ENCODE measurements around the gene CEACAM18. TPM values are rescaled to one million over a fixed set of nuclear protein-coding genes. Genes with fewer than 3 reads are reported as not detected.

The CEACAM18 gene
- total and polyA plus RNA-seq, 9 donors, result not detected

- peaks cover 4% of the 10 kb centered on the region for H3K27me3 ChIP-seq (ENCODE audit: control insufficient read depth, insufficient read depth, low read length)
- no CpG with 5 or more reads among the region's 1 CpG for WGBS (ENCODE audit: insufficient coverage)
- H3K4me3 ChIP-seq (ENCODE audit: low read length), result no peak overlapping the region
- no peak for DNase-seq
- no peak overlapping the region for H3K27ac ChIP-seq (ENCODE audit: low read length)
- H3K9me3 ChIP-seq (replicated peaks; ENCODE audit: control insufficient read depth, low read depth, low read length), result no peaks in the 10 kb centered on the region
- H3K4me1 ChIP-seq (ENCODE audit: control insufficient read depth, insufficient read depth, low read length), result no peaks in the 10 kb centered on the region
- no peaks in the 10 kb centered on the region for H3K36me3 ChIP-seq (ENCODE audit: control insufficient read depth, insufficient read depth, low read length)
Measured at GRCh38 chr19:51471527-51471926, 6.8 kb upstream of the CEACAM18 start.

DNA sequence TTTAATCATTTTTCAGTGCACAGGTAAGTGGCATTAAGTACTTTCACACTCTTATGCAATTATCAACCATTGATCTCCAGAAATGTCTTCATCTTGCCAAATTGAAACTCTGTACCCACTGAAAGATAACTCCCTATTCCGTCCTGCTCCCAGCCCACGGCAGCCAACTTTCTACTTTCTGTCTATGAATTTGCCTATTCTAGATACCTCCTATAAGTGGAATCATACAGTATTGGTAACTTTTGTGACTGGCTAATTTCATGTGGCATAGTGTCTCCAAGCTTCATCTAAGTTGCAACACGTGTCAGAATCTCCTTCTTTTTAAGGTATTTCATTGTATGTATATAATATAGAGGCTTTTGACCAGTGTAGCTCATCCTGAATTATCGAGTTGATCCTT is 5.7 kb upstream of the CEACAM18 start:
- no peak overlapping the region for H3K4me3 ChIP-seq (ENCODE audit: low read length)
- peaks cover 4% of the 10 kb centered on the region for H3K27me3 ChIP-seq (ENCODE audit: control insufficient read depth, insufficient read depth, low read length)
- no peaks in the 10 kb centered on the region for H3K4me1 ChIP-seq (ENCODE audit: control insufficient read depth, insufficient read depth, low read length)
- H3K36me3 ChIP-seq (ENCODE audit: control insufficient read depth, insufficient read depth, low read length), result no peaks in the 10 kb centered on the region
- no peak for DNase-seq
- no CpG with 5 or more reads among the region's 4 CpGs for WGBS (ENCODE audit: insufficient coverage)
- H3K9me3 ChIP-seq (replicated peaks; ENCODE audit: control insufficient read depth, low read depth, low read length), result no peaks in the 10 kb centered on the region
- no peak overlapping the region for H3K27ac ChIP-seq (ENCODE audit: low read length)

GRCh38 chr19:51473009-51473707 is 5.2 kb upstream of the CEACAM18 start:
- Histone ChIP-seq H3K27ac (ENCODE audit: low read length) (no peak overlapping the region), H3K9me3 (replicated peaks; ENCODE audit: control insufficient read depth, low read depth, low read length) (no peaks in the 10 kb centered on the region), H3K4me1 (ENCODE audit: control insufficient read depth, insufficient read depth, low read length) (no peaks in the 10 kb centered on the region), H3K27me3 (ENCODE audit: control insufficient read depth, insufficient read depth, low read length) (peaks cover 4% of the 10 kb centered on the region), H3K36me3 (ENCODE audit: control insufficient read depth, insufficient read depth, low read length) (no peaks in the 10 kb centered on the region), H3K4me3 (ENCODE audit: low read length) (no peak overlapping the region)
- 29% methylated on average over 2 of the region's 7 CpGs for WGBS (ENCODE audit: insufficient coverage)
- DNase-seq, result peak; percentile 70

- Histone ChIP-seq H3K27me3 (ENCODE audit: control insufficient read depth, insufficient read depth, low read length) (peaks cover 4% of the 10 kb centered on the region), H3K9me3 (replicated peaks; ENCODE audit: control insufficient read depth, low read depth, low read length) (no peaks in the 10 kb centered on the region), H3K4me1 (ENCODE audit: control insufficient read depth, insufficient read depth, low read length) (no peaks in the 10 kb centered on the region), H3K27ac (ENCODE audit: low read length) (no peak overlapping the region), H3K36me3 (ENCODE audit: control insufficient read depth, insufficient read depth, low read length) (no peaks in the 10 kb centered on the region), H3K4me3 (ENCODE audit: low read length) (no peak overlapping the region)
- WGBS (ENCODE audit: insufficient coverage), result no CpG with 5 or more reads among the region's 3 CpGs
- no peak for DNase-seq
Measured at GRCh38 chr19:51476164-51476563, 2.2 kb upstream of the CEACAM18 start.

DNA sequence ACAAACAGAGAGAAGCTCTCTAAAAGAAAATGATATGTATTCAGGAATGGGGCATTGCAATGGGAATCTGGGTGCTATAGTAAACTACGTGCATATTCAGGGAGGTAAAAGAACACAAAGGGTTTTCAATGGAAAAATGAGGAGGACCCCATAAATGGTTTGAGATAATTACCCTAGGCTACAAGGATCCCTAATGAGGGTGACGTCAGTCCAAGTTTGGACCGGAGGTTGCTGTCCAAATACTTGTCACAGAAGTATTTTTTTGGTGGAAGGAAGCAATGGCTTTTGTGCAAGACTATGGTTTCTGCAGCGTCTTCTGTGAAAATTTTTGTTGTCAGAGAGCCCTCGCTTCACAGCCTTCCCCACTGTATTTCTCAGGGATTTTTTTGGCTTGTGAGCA is 995 bp upstream of the CEACAM18 start:
- H3K36me3 ChIP-seq (ENCODE audit: control insufficient read depth, insufficient read depth, low read length), result no peaks in the 10 kb centered on the region
- WGBS (ENCODE audit: insufficient coverage), result 47% methylated on average over 3 of the region's 5 CpGs
- H3K27me3 ChIP-seq (ENCODE audit: control insufficient read depth, insufficient read depth, low read length), result peaks cover 4% of the 10 kb centered on the region
- no peak for DNase-seq
- no peak overlapping the region for H3K4me3 ChIP-seq (ENCODE audit: low read length)
- no peaks in the 10 kb centered on the region for H3K9me3 ChIP-seq (replicated peaks; ENCODE audit: control insufficient read depth, low read depth, low read length)
- no peaks in the 10 kb centered on the region for H3K4me1 ChIP-seq (ENCODE audit: control insufficient read depth, insufficient read depth, low read length)
- H3K27ac ChIP-seq (ENCODE audit: low read length), result no peak overlapping the region

DNA sequence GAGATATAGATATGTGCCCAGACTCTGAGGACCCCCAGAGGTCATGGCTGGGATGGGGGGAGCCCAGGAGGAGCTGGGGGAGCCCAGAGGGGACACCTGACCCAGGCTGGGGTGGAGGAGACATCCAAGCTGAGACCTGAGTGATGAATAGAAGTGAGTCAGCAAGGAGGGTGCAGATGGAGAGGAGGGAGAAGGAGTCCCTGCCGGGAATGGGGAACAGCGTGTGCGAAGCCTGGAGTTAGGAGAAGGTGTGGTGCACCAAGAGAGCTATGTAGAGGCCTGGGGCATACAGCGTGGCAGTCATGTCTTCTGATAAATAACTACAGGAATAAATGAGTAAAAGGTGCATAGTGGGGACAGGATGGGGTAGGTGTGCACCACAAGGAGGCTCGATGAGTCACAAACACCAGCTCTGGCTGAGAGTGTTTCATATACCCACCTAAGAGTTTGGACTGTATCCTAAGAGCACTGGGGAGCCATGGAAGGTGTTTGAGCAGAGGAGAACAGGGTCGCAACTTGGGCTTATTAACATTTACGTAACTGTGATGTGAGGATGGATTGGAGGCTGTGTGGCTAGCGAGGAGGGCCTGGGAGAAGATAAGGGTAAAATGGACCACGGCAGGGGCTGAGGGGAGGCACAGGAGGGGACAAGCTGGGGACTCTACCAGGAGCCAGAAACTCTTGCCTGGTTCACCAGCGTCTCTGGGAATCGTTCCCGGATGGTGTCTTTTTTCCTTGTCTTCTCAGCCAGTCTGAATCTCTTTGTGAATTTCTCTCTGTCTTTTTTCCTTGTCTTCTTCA is 1.4 kb downstream of the CEACAM18 start:
- Histone ChIP-seq H3K4me3 (ENCODE audit: low read length) (no peak overlapping the region), H3K9me3 (replicated peaks; ENCODE audit: control insufficient read depth, low read depth, low read length) (no peaks in the 10 kb centered on the region), H3K4me1 (ENCODE audit: control insufficient read depth, insufficient read depth, low read length) (no peaks in the 10 kb centered on the region), H3K36me3 (ENCODE audit: control insufficient read depth, insufficient read depth, low read length) (no peaks in the 10 kb centered on the region), H3K27ac (ENCODE audit: low read length) (no peak overlapping the region), H3K27me3 (ENCODE audit: control insufficient read depth, insufficient read depth, low read length) (no peaks in the 10 kb centered on the region)
- DNase-seq, result no peak
- 79% methylated on average over 11 of the region's 12 CpGs for WGBS (ENCODE audit: insufficient coverage)

GRCh38 chr19:51480590-51480989 is 2.3 kb downstream of the CEACAM18 start:
- H3K36me3 ChIP-seq (ENCODE audit: control insufficient read depth, insufficient read depth, low read length), result no peaks in the 10 kb centered on the region
- 40% methylated on average over 8 of the region's 8 CpGs for WGBS (ENCODE audit: insufficient coverage)
- DNase-seq, result peak; percentile 31
- H3K27me3 ChIP-seq (ENCODE audit: control insufficient read depth, insufficient read depth, low read length), result no peaks in the 10 kb centered on the region
- H3K27ac ChIP-seq (ENCODE audit: low read length), result no peak overlapping the region
- no peaks in the 10 kb centered on the region for H3K9me3 ChIP-seq (replicated peaks; ENCODE audit: control insufficient read depth, low read depth, low read length)
- H3K4me1 ChIP-seq (ENCODE audit: control insufficient read depth, insufficient read depth, low read length), result no peaks in the 10 kb centered on the region
- H3K4me3 ChIP-seq (ENCODE audit: low read length), result no peak overlapping the region

DNA sequence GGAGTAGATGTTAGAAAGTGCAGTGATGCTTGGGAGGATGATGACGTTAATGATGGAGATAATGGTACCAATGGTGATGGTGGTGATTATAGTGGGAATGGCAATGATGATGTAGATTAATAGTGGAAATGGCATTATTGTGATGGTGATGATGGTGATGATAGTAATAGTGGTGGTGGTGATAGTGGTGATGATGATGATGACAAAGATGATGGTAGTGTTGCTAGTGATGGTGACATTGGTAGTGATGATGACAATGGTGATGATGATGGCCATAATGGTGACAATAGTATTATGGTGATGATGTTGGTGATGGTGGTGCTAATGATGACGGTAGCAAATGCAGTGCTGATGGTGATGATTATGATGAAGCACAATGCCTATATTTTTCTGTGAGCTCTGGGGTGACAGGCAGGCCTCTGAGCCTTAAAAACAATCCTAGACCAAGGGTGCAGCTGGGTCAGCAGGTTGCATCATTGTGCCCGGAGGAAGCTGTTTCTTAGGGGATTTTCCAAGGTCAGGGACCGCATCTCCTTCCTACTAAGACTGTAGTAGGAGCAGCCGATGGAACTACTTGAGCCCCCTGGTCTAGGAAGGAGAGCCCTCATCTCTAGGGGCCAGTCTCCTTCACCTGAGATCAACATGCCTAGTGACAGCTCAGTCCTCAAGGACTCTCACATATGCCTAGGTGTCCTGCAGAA is 7.8 kb downstream of the CEACAM18 start:
- no peaks in the 10 kb centered on the region for H3K36me3 ChIP-seq (ENCODE audit: control insufficient read depth, insufficient read depth, low read length)
- no peaks in the 10 kb centered on the region for H3K27me3 ChIP-seq (ENCODE audit: control insufficient read depth, insufficient read depth, low read length)

DNA sequence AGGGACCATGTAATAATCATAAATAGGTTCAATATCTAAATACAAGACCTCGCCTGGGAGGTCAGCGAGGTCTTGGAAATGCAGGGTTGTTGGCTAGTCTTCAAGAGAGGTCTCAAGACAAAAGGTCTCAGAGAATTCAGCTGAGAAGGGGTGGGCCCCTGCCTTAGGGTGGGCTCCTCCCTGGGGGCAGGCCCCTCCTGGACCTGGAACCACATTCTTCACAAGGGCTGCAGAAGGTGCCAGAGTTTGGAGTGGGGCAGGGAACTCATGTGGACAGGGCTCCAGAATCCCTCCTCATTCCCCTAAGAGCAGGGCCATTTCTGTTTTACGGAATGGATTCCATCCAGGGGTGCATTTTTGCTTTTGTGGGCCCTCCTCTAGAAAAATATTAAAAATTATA is 10.2 kb downstream of the CEACAM18 start:
- Histone ChIP-seq H3K27me3 (ENCODE audit: control insufficient read depth, insufficient read depth, low read length) (no peaks in the 10 kb centered on the region), H3K4me3 (ENCODE audit: low read length) (no peak overlapping the region)
- WGBS (ENCODE audit: insufficient coverage), result no CpG with 5 or more reads among the region's 3 CpGs

More for the DNA sequence above, 7.8 kb downstream of the CEACAM18 start:
- Histone ChIP-seq H3K27ac (ENCODE audit: low read length) (no peak overlapping the region), H3K4me3 (ENCODE audit: low read length) (no peak overlapping the region), H3K4me1 (ENCODE audit: control insufficient read depth, insufficient read depth, low read length) (no peaks in the 10 kb centered on the region), H3K9me3 (replicated peaks; ENCODE audit: control insufficient read depth, low read depth, low read length) (no peaks in the 10 kb centered on the region)
- DNase-seq, result no peak
- 77% methylated on average over 3 of the region's 5 CpGs for WGBS (ENCODE audit: insufficient coverage)

GRCh38 chr19:51489113-51489512 is 10.8 kb downstream of the CEACAM18 start:
- Histone ChIP-seq H3K27ac (ENCODE audit: low read length) (no peak overlapping the region), H3K4me3 (ENCODE audit: low read length) (no peak overlapping the region), H3K36me3 (ENCODE audit: control insufficient read depth, insufficient read depth, low read length) (no peaks in the 10 kb centered on the region), H3K4me1 (ENCODE audit: control insufficient read depth, insufficient read depth, low read length) (no peaks in the 10 kb centered on the region), H3K27me3 (ENCODE audit: control insufficient read depth, insufficient read depth, low read length) (no peaks in the 10 kb centered on the region), H3K9me3 (replicated peaks; ENCODE audit: control insufficient read depth, low read depth, low read length) (no peaks in the 10 kb centered on the region)
- no peak for DNase-seq
- 70% methylated on average over 1 of the region's 2 CpGs for WGBS (ENCODE audit: insufficient coverage)

More for the DNA sequence above, 10.2 kb downstream of the CEACAM18 start:
- no peak for DNase-seq
- Histone ChIP-seq H3K36me3 (ENCODE audit: control insufficient read depth, insufficient read depth, low read length) (no peaks in the 10 kb centered on the region), H3K4me1 (ENCODE audit: control insufficient read depth, insufficient read depth, low read length) (no peaks in the 10 kb centered on the region), H3K9me3 (replicated peaks; ENCODE audit: control insufficient read depth, low read depth, low read length) (no peaks in the 10 kb centered on the region), H3K27ac (ENCODE audit: low read length) (no peak overlapping the region)
